Psoas muscle (tissue), 8 donors: ENCODE results near the gene SPTA1. TPM values are rescaled to one million over a fixed set of nuclear protein-coding genes. Genes with fewer than 3 reads are reported as not detected.
"Not testable (repeated sequence)": the region's sequence is repeated elsewhere in the genome, so short reads cannot be mapped to it uniquely, and the experiment has no call there.

ENCODE experiments used
- ATAC-seq, 4 donors: fragments of 200-7000 bp; cut with Tn5 transposase; one replicate each; pipeline ENCODE4 v1.9.1; 2020; ENCODE audit warnings: moderate library complexity in 3 of 4, mild to moderate bottlenecking in 2 of 4
- DNase-seq, 2 donors: peaks; one replicate each; pipeline ENCODE4 v3.0.0-alpha.2; 2020
- H3K27ac ChIP-seq: fragments of 200-600 bp; one replicate; pipeline ENCODE4 v1.8.0; 2022
- H3K27me3 ChIP-seq, 3 donors: fragments of 200-600 bp in 1 of 3; one replicate each; pipeline versions ENCODE4 v1.6.1 to v1.8.0; 2013 to 2022; ENCODE audit warnings: low read length in 2 of 3, mild to moderate bottlenecking in 2 of 3, moderate library complexity in 1 of 3; ENCODE audit not compliant: insufficient read depth in 3 of 3
- H3K36me3 ChIP-seq, 2 donors: fragments of 200-600 bp in 1 of 2; one replicate each; pipeline versions ENCODE4 v1.6.1 to v1.8.0; 2013 to 2022; ENCODE audit warnings: low read depth in 1 of 2, mild to moderate bottlenecking in 1 of 2, moderate library complexity in 1 of 2; ENCODE audit not compliant: insufficient read depth in 1 of 2
- H3K4me1 ChIP-seq: fragments of 200-600 bp; one replicate; pipeline ENCODE4 v1.8.0; 2022
- H3K4me3 ChIP-seq: fragments of 200-600 bp; one replicate; pipeline ENCODE4 v1.8.0; 2022; ENCODE audit warnings: mild to moderate bottlenecking
- H3K9me3 ChIP-seq: fragments of 200-600 bp; one replicate; pipeline ENCODE4 v1.8.0; 2022
- WGBS, 3 donors: extraction: QIAGEN DNeasy Blood & Tissue Kit; methylation state at CpG; one replicate each; pipeline versions ENCODE4 v1.1.6 to v1.1.7; 2013; 5-methylcytosine and 5-hydroxymethylcytosine counted together
- intact Hi-C, 2 donors: fragments of 100-400 bp; cut with DNase I; formaldehyde crosslinking; loops; one replicate each; pipeline versions ENCODE4 v1.11.0 to v1.14.2; 2022
- polyA plus RNA-seq, 3 donors: library from polyadenylated mRNA; stranded (reverse); fragments of 200-250 nt; gene quantifications; one replicate each; pipeline ENCODE4 v1.2.3, GENCODE V29; 2013
- total RNA-seq, 4 donors: library from RNA; stranded (reverse); fragmentation: NEBNext Ultra II Directional in 2 of 4; extraction: Animal tissue kit (Norgen Biotek cat#: 25700) in 2 of 4; gene quantifications; one replicate each; pipeline versions ENCODE4 v1.2.1 to v1.2.4, GENCODE V29; 2021 to 2023
- TF ChIP-seq, protein P1 (sequence below): fragments of 200-600 bp; IDR thresholded peaks from one replicate; pipeline ENCODE4 v1.8.0; 2022; ENCODE audit warnings: antibody characterized with exemption
- donor health status: healthy with polysubstance abuse.
- donor health status: DM: no; HTN: no; CAD: no; lungs with moderate emphysema.
- donor health status: Bipolar disorder and iron deficiency.
- donor health status: healthy.
- donor health status: DM: yes; HTN: yes; CAD: no.
- donor health status: DM: no; HTN: no; CAD: no.
- donor health status: DM: no; HTN: no; CAD: no.
- donor health status: DM: yes; HTN: yes; CAD: no.

SPTA1 gene
- total and polyA plus RNA-seq, 7 donors = 0.05 to 0.74 (median 0.14) TPM; not detected in 2

DNA sequence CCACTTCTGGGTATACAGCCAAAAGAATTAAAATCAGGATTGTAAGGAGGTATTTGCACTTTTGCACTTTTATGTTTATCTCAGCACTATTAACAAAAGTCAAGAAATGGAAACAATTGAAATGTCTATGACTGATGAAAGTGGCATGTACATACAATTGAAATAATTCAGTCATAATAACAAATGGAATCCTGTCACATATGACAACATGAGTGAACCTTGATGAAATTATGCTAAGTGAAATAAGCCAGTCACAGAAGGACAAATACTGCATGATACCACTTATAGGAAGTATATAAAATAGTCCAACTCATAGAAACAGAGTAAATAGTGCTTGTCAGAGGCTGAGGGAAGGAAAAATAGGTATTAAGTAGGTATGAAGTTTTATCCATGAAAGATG, 3.4 kb upstream of the SPTA1 start:
- Histone ChIP-seq H3K4me1 (no peaks in the 10 kb centered on the region), H3K27me3 (peaks cover 0 to 3% (median 0%) of the 10 kb centered on the region in 3 donors), H3K27ac (no peak overlapping the region), H3K9me3 (no peaks in the 10 kb centered on the region), H3K36me3 (no peaks in the 10 kb centered on the region), H3K4me3 (no peak overlapping the region)
- ATAC-seq (no peak), DNase-seq (no peak)
- intact Hi-C loops = no loop called here
- TF ChIP-seq, protein P1, sequence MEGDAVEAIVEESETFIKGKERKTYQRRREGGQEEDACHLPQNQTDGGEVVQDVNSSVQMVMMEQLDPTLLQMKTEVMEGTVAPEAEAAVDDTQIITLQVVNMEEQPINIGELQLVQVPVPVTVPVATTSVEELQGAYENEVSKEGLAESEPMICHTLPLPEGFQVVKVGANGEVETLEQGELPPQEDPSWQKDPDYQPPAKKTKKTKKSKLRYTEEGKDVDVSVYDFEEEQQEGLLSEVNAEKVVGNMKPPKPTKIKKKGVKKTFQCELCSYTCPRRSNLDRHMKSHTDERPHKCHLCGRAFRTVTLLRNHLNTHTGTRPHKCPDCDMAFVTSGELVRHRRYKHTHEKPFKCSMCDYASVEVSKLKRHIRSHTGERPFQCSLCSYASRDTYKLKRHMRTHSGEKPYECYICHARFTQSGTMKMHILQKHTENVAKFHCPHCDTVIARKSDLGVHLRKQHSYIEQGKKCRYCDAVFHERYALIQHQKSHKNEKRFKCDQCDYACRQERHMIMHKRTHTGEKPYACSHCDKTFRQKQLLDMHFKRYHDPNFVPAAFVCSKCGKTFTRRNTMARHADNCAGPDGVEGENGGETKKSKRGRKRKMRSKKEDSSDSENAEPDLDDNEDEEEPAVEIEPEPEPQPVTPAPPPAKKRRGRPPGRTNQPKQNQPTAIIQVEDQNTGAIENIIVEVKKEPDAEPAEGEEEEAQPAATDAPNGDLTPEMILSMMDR = no peak

DNA sequence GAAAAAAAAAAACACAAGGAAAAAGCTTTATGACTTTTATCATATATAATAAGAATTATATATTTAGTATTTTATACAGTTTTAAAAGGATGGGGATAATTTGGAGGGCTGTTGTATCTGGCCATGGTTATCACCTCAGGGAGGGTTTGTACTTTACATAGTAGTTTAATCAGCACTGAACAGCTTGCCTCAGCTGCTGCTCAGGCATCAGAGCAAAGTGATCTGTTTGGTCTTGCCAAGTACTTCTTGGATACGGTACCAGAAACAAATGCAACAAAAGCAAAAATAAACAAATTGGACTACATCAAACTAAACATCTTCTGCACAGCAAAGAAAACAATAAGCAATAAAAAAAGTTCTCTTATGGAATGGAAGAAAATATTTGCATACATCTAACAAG, 2.6 kb upstream of the SPTA1 start:
- peaks cover 0 to 3% (median 0%) of the 10 kb centered on the region in 3 donors for H3K27me3 ChIP-seq
- H3K36me3 ChIP-seq = no peaks in the 10 kb centered on the region
- DNase-seq (no peak), ATAC-seq (no peak)
- no peaks in the 10 kb centered on the region for H3K9me3 ChIP-seq
- 58 to 76% (median 72%) methylated on average over 1 of the region's 1 CpG for WGBS, 3 donors
- TF ChIP-seq, protein P1 = no peak
- no peak overlapping the region for H3K4me3 ChIP-seq
- no peak overlapping the region for H3K27ac ChIP-seq
- no peaks in the 10 kb centered on the region for H3K4me1 ChIP-seq
- intact Hi-C loops = no loop called here

DNA sequence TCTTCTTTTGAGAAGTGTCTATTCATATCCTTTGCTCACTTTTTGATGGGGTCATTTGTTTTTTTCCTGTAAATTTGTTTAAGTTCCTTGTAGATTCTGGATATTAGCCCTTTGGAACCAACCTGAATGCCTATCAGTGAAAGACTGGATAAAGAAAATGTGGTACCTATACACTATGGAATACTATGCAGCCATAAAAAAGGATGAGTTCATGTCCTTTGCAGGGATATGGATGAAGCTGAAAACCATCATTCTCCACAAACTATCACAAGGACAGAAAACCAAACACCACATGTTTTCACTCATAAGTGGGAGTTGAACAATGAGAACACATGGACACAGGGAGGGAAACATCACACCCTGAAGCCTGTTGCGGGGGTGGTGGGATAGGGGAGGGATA, 1.8 kb upstream of the SPTA1 start:
- H3K27ac ChIP-seq, H3K4me3 ChIP-seq, H3K27me3 ChIP-seq, intact Hi-C loops, H3K4me1 ChIP-seq, H3K9me3 ChIP-seq, H3K36me3 ChIP-seq, DNase-seq, ATAC-seq: not testable (repeated sequence)
- WGBS, 3 donors = 79 to 92% (median 88%) methylated on average over 1 of the region's 1 CpG

DNA sequence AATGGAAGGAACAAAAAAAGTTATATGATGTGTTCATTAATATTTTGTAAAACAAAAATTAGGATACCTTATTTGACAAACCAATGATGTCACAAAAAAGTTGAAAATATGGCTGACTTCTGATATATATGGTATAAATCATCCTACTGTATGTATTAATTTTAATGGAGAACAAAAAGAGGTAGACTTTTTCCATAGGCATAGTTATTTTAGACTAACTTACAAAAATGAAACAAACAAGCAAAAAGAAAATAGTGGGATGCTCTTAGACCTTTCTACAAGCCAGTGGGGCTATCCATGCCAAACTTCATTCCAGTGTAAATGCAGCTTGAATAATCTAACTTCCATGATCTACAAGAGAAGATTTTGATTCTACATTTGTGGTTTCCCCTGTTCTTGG, 522 bp upstream of the SPTA1 start:
- Histone ChIP-seq H3K27ac (no peak overlapping the region), H3K36me3 (no peaks in the 10 kb centered on the region), H3K4me3 (no peak overlapping the region), H3K9me3 (no peaks in the 10 kb centered on the region), H3K27me3 (peaks cover 0 to 3% (median 0%) of the 10 kb centered on the region in 3 donors), H3K4me1 (no peaks in the 10 kb centered on the region)
- TF ChIP-seq, protein P1 = no peak
- intact Hi-C loops = no loop called here
- ATAC-seq (no peak), DNase-seq (no peak)

DNA sequence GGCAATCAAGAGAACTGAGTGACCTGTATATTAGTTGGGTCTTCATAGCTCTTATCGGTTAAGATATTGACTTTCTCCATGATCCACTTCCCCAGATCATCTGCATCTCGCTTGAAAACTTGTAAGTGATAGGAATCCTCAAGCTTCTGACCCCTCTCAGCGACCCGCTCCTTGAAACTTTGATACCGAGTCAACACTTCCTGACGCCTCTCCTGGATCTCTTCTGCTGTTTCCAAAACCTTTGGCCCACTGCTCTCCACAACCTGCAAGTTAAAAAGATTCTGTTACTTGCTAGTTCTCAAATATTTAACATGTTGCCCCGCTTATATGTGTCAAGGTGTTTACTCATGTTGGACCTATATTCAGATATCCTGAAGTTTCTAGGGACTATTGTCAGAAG, 1.4 kb downstream of the SPTA1 start:
- intact Hi-C loops = no loop called here
- TF ChIP-seq, protein P1 = no peak
- 63 to 71% (median 69%) methylated on average over 7 of the region's 7 CpGs for WGBS, 3 donors

More for the DNA sequence above, 1.4 kb downstream of the SPTA1 start:
- Histone ChIP-seq H3K4me1 (no peaks in the 10 kb centered on the region), H3K9me3 (no peaks in the 10 kb centered on the region), H3K4me3 (no peak overlapping the region), H3K27me3 (peaks cover 0 to 3% (median 0%) of the 10 kb centered on the region in 3 donors), H3K36me3 (no peaks in the 10 kb centered on the region), H3K27ac (no peak overlapping the region)
- ATAC-seq (no peak), DNase-seq (no peak)
